Activated naive CD4-positive, alpha-beta T cell treated with anti-CD3 and anti-CD28 coated beads, Interleukin-2, amount 10 ng/mL, durations not matched to agents 7 days and 5 days (primary cell): ENCODE measurements around the gene PRF1.

Experiments
- CTCF ChIA-PET: fragments of 350-600 bp; sonication (Branson Sonifier 250); formaldehyde crosslinking; loops from one replicate; lab custom pipeline; 2021; ENCODE audit warnings: antibody characterized with exemption; lab: Charles Lee
- DNase-seq: peaks from one replicate; pipeline ENCODE4 v3.0.0-alpha.2; 2020
- H3K27ac Mint-ChIP-seq: one replicate; pipeline ENCODE4 v1.8.0; 2021; ENCODE audit warnings: mild to moderate bottlenecking, moderate library complexity, mixed read lengths
- H3K27me3 Mint-ChIP-seq: one replicate; pipeline ENCODE4 v1.8.0; 2021; ENCODE audit warnings: mild to moderate bottlenecking, mixed read lengths
- H3K36me3 Mint-ChIP-seq: one replicate; pipeline ENCODE4 v1.8.0; 2021; ENCODE audit warnings: mixed read lengths
- H3K4me1 Mint-ChIP-seq: one replicate; pipeline ENCODE4 v1.8.0; 2021; ENCODE audit warnings: mixed read lengths
- H3K4me3 Mint-ChIP-seq: one replicate; pipeline ENCODE4 v1.8.0; 2021; ENCODE audit warnings: mild to moderate bottlenecking, moderate library complexity, mixed read lengths
- H3K9me3 Mint-ChIP-seq: one replicate; pipeline ENCODE4 v1.8.0; 2021; ENCODE audit warnings: mixed read lengths

Gene PRF1

GRCh38 chr10:70568781-70569495 is 33.6 kb downstream of the PRF1 start:
- no peaks in the 10 kb centered on the region for H3K36me3 Mint-ChIP-seq
- H3K27ac Mint-ChIP-seq, result no peak overlapping the region
- H3K9me3 Mint-ChIP-seq, result no peaks in the 10 kb centered on the region
- H3K27me3 Mint-ChIP-seq, result peaks cover 42% of the 10 kb centered on the region
- H3K4me1 Mint-ChIP-seq, result peaks cover 5% of the 10 kb centered on the region
- no peak for DNase-seq
- CTCF ChIA-PET, result interaction anchor here (2.0 kb wide), 1 partner anchor 10 kb away, joined by 7 read pairs; no protein-coding TSS in a partner anchor
- no peak overlapping the region for H3K4me3 Mint-ChIP-seq

- DNase-seq, result no peak
- H3K4me3 Mint-ChIP-seq, result no peak overlapping the region
- CTCF ChIA-PET, result interaction anchor here (2.0 kb wide), 1 partner anchor 9 kb away, joined by 7 read pairs; no protein-coding TSS in a partner anchor
- H3K9me3 Mint-ChIP-seq, result no peaks in the 10 kb centered on the region
- H3K4me1 Mint-ChIP-seq, result peaks cover 10% of the 10 kb centered on the region
- H3K27me3 Mint-ChIP-seq, result peaks cover 46% of the 10 kb centered on the region
- H3K36me3 Mint-ChIP-seq, result no peaks in the 10 kb centered on the region
- H3K27ac Mint-ChIP-seq, result no peak overlapping the region
These were observed 34.4 kb downstream of the PRF1 start for GRCh38 chr10:70568113-70568512.

- DNase-seq, result peak; percentile 18
- H3K27ac Mint-ChIP-seq, result no peak overlapping the region
These were observed 34.9 kb downstream of the PRF1 start for GRCh38 chr10:70567603-70568002.

GRCh38 chr10:70566515-70567290 is 35.8 kb downstream of the PRF1 start:
- CTCF ChIA-PET, result interaction anchor here (2.0 kb wide), 1 partner anchor 8 kb away, joined by 7 read pairs; no protein-coding TSS in a partner anchor
- Mint-ChIP-seq H3K4me3 (no peak overlapping the region), H3K27ac (no peak overlapping the region), H3K9me3 (no peaks in the 10 kb centered on the region), H3K4me1 (peaks cover 11% of the 10 kb centered on the region), H3K36me3 (no peaks in the 10 kb centered on the region), H3K27me3 (peaks cover 36% of the 10 kb centered on the region)
- peak; percentile 17 for DNase-seq

More at GRCh38 chr10:70567603-70568002, 34.9 kb downstream of the PRF1 start:
- Mint-ChIP-seq H3K36me3 (no peaks in the 10 kb centered on the region), H3K27me3 (peaks cover 45% of the 10 kb centered on the region), H3K4me1 (peaks cover 11% of the 10 kb centered on the region), H3K9me3 (no peaks in the 10 kb centered on the region), H3K4me3 (no peak overlapping the region)
- CTCF ChIA-PET, result interaction anchor here (2.0 kb wide), 1 partner anchor 9 kb away, joined by 7 read pairs; no protein-coding TSS in a partner anchor

- peaks cover 34% of the 10 kb centered on the region for H3K27me3 Mint-ChIP-seq
- H3K4me3 Mint-ChIP-seq, result no peak overlapping the region
- H3K27ac Mint-ChIP-seq, result no peak overlapping the region
- peak; percentile 14 for DNase-seq
- no peaks in the 10 kb centered on the region for H3K36me3 Mint-ChIP-seq
- CTCF ChIA-PET, result interaction anchor here (0.9 to 1.2 kb wide), 2 partner anchors 16 to 105 kb away, joined by 3 to 4 read pairs; no protein-coding TSS in a partner anchor
- peaks cover 11% of the 10 kb centered on the region for H3K4me1 Mint-ChIP-seq
- no peaks in the 10 kb centered on the region for H3K9me3 Mint-ChIP-seq
These were observed 36.7 kb downstream of the PRF1 start for GRCh38 chr10:70565556-70566514.

GRCh38 chr10:70564901-70565351 is 37.6 kb downstream of the PRF1 start:
- DNase-seq, result peak; percentile 29
- CTCF ChIA-PET, result interaction anchor here (1.2 kb wide), 1 partner anchor 15 kb away, joined by 4 read pairs; no protein-coding TSS in a partner anchor
- no peak overlapping the region for H3K27ac Mint-ChIP-seq
- no peaks in the 10 kb centered on the region for H3K36me3 Mint-ChIP-seq
- no peak overlapping the region for H3K4me3 Mint-ChIP-seq
- no peaks in the 10 kb centered on the region for H3K9me3 Mint-ChIP-seq
- H3K4me1 Mint-ChIP-seq, result peaks cover 11% of the 10 kb centered on the region
- H3K27me3 Mint-ChIP-seq, result peaks cover 36% of the 10 kb centered on the region

- no peaks in the 10 kb centered on the region for H3K9me3 Mint-ChIP-seq
- H3K4me3 Mint-ChIP-seq, result no peak overlapping the region
- DNase-seq, result peak; percentile 6
- CTCF ChIA-PET, result no interaction called here
- H3K4me1 Mint-ChIP-seq, result peaks cover 12% of the 10 kb centered on the region
- H3K36me3 Mint-ChIP-seq, result no peaks in the 10 kb centered on the region
- no peak overlapping the region for H3K27ac Mint-ChIP-seq
- peaks cover 43% of the 10 kb centered on the region for H3K27me3 Mint-ChIP-seq
These were observed 38.3 kb downstream of the PRF1 start for GRCh38 chr10:70564113-70564725.

GRCh38 chr10:70563230-70563629 is 39.3 kb downstream of the PRF1 start:
- no peaks in the 10 kb centered on the region for H3K9me3 Mint-ChIP-seq
- no peak for DNase-seq
- no peaks in the 10 kb centered on the region for H3K36me3 Mint-ChIP-seq
- peaks cover 47% of the 10 kb centered on the region for H3K27me3 Mint-ChIP-seq
- no peak overlapping the region for H3K4me3 Mint-ChIP-seq
- no peak overlapping the region for H3K27ac Mint-ChIP-seq
- peaks cover 19% of the 10 kb centered on the region for H3K4me1 Mint-ChIP-seq
- CTCF ChIA-PET, result no interaction called here

GRCh38 chr10:70562036-70562755 is 40.3 kb downstream of the PRF1 start:
- Mint-ChIP-seq H3K4me1 (peaks cover 19% of the 10 kb centered on the region), H3K27ac (no peak overlapping the region)
- CTCF ChIA-PET, result interaction anchor here (1.0 to 4.7 kb wide), 3 partner anchors 12 to 195 kb away, joined by 3 to 48 read pairs (median 4); no protein-coding TSS in a partner anchor

GRCh38 chr10:70561558-70561957 is 41.0 kb downstream of the PRF1 start:
- Mint-ChIP-seq H3K4me3 (no peak overlapping the region), H3K36me3 (no peaks in the 10 kb centered on the region), H3K27ac (no peak overlapping the region), H3K4me1 (peaks cover 19% of the 10 kb centered on the region), H3K9me3 (no peaks in the 10 kb centered on the region), H3K27me3 (peaks cover 51% of the 10 kb centered on the region)
- CTCF ChIA-PET, result interaction anchor here (0.8 to 4.7 kb wide), 9 partner anchors 12 to 317 kb away, joined by 3 to 48 read pairs (median 3); no protein-coding TSS in a partner anchor
- no peak for DNase-seq

More at GRCh38 chr10:70562036-70562755, 40.3 kb downstream of the PRF1 start:
- Mint-ChIP-seq H3K27me3 (peaks cover 51% of the 10 kb centered on the region), H3K9me3 (no peaks in the 10 kb centered on the region), H3K36me3 (no peaks in the 10 kb centered on the region), H3K4me3 (no peak overlapping the region)
- no peak for DNase-seq

- Mint-ChIP-seq H3K27me3 (peaks cover 47% of the 10 kb centered on the region), H3K27ac (no peak overlapping the region), H3K4me3 (no peak overlapping the region), H3K4me1 (peaks cover 19% of the 10 kb centered on the region), H3K36me3 (no peaks in the 10 kb centered on the region), H3K9me3 (no peaks in the 10 kb centered on the region)
- CTCF ChIA-PET, result interaction anchor here (0.7 to 4.7 kb wide), 10 partner anchors 8 to 318 kb away, joined by 3 to 48 read pairs (median 3); no protein-coding TSS in a partner anchor
- no peak for DNase-seq
These were observed 41.5 kb downstream of the PRF1 start for GRCh38 chr10:70561070-70561469.

- Mint-ChIP-seq H3K4me3 (no peak overlapping the region), H3K27ac (no peak overlapping the region), H3K27me3 (peaks cover 45% of the 10 kb centered on the region), H3K4me1 (peaks cover 19% of the 10 kb centered on the region), H3K36me3 (no peaks in the 10 kb centered on the region), H3K9me3 (no peaks in the 10 kb centered on the region)
- CTCF ChIA-PET, result interaction anchor here (0.7 to 4.7 kb wide), 13 partner anchors 8 to 318 kb away, joined by 3 to 48 read pairs (median 3); no protein-coding TSS in a partner anchor
- DNase-seq, result no peak
These were observed 42.0 kb downstream of the PRF1 start for GRCh38 chr10:70560511-70560941.
